HCT116 (cell line): ENCODE measurements around the gene LRCH3. TPM values are rescaled to one million over a fixed set of nuclear protein-coding genes. Genes with fewer than 3 reads are reported as not detected.

Experiments
- ATAC-seq: fragments of 200-7000 bp; cut with Tn5 transposase; 2 replicates; pipeline ENCODE4 v1.9.1; 2020; ENCODE audit warnings: mild to moderate bottlenecking, moderate library complexity
- BruUV-seq: library from RNA; stranded (reverse); fragments of 400-500 nt; replicated peaks from 2 replicates; lab custom pipeline; 2021; lab: Mats Ljungman, UMichigan
- CTCF ChIA-PET: fragments of 300-600 bp; sonication (Branson Sonifier 250); formaldehyde crosslinking; loops from one replicate; lab custom pipeline; 2021; ENCODE audit warnings: antibody characterized with exemption; lab: Charles Lee
- POLR2A ChIA-PET: fragments of 300-600, 350-600 bp; sonication (Branson Sonifier 250); formaldehyde crosslinking; loops from one replicate; lab custom pipeline; 2021; ENCODE audit warnings: antibody characterized with exemption; lab: Charles Lee
- RAD21 ChIA-PET, 2 experiments: fragments of 300-600 bp; sonication (Branson Sonifier 250); formaldehyde crosslinking; loops; one replicate each; lab custom pipeline; 2023; ENCODE audit warnings: low total read pairs in 2 of 2; ENCODE audit not compliant: uncharacterized antibody in 2 of 2, unreplicated experiment in 2 of 2, low non-redundant PET in 1 of 2; lab: Charles Lee
- DNase-seq: peaks from one replicate; pipeline ENCODE4 v3.0.0-alpha.2; 2010; ENCODE audit warnings: low read depth, low spot score
- H2AFZ ChIP-seq: fragments of 200-600 bp; shearing (Covaris generic), sonication (generic); 2 replicates; pipeline ENCODE4 v1.6.1; 2017; ENCODE audit warnings: low read depth, mixed run types, mixed read lengths, antibody characterized with exemption, low read length; ENCODE audit not compliant: poor library complexity, severe bottlenecking
- H3K27ac ChIP-seq: 2 replicates; pipeline ENCODE4 v1.5.1; 2012; ENCODE audit warnings: low read depth, low read length
- H3K27me3 ChIP-seq: fragments of 200-600 bp; sonication (generic); 2 replicates; pipeline ENCODE4 v1.6.1; 2016; ENCODE audit warnings: mixed run types, low read length, mixed read lengths; ENCODE audit not compliant: insufficient read depth
- H3K36me3 ChIP-seq, 2 experiments: fragments of 200-500 bp in 1 of 2; fragments of 200-600 bp in 1 of 2; sonication (Bioruptor generic) in 1 of 2; sonication (generic) in 1 of 2; 2 replicates each; pipeline versions ENCODE4 v1.5.1 to v1.6.1; 2014 to 2016; ENCODE audit warnings: low read length in 2 of 2, inconsistent platforms in 1 of 2, mixed read lengths in 1 of 2, mixed run types in 1 of 2; ENCODE audit not compliant: insufficient read depth in 2 of 2, control insufficient read depth in 1 of 2
- H3K4me1 ChIP-seq, 2 experiments: fragments of 200-600 bp in 1 of 2; sonication (generic) in 1 of 2; 2 replicates each; pipeline versions ENCODE4 v1.5.1 to v1.6.1; 2012 to 2017; ENCODE audit warnings: low read length in 2 of 2, inconsistent platforms in 1 of 2, mild to moderate bottlenecking in 1 of 2, mixed read lengths in 1 of 2, mixed run types in 1 of 2, moderate library complexity in 1 of 2; ENCODE audit not compliant: insufficient read depth in 2 of 2, control insufficient read depth in 1 of 2
- H3K4me2 ChIP-seq: fragments of 200-600 bp; sonication (generic); 2 replicates; pipeline ENCODE4 v1.6.1; 2017; ENCODE audit warnings: mixed run types, low read length, mixed read lengths
- H3K4me3 ChIP-seq, 2 experiments: fragments of 200-600 bp in 1 of 2; sonication (generic) in 1 of 2; replicated peaks in 1 of 2; 2 replicates each; pipeline ENCODE4 v1.5.1; 2011 to 2016; ENCODE audit warnings: low read length in 2 of 2, control low read depth in 1 of 2, low read depth in 1 of 2, mild to moderate bottlenecking in 1 of 2, mixed read lengths in 1 of 2, mixed run types in 1 of 2
- H3K79me2 ChIP-seq: fragments of 200-600 bp; sonication (generic); 2 replicates; pipeline ENCODE4 v1.6.1; 2017; ENCODE audit warnings: mild to moderate bottlenecking, mixed run types, low read length, moderate library complexity, mixed read lengths; ENCODE audit not compliant: insufficient read depth
- H3K9ac ChIP-seq: fragments of 200-600 bp; sonication (generic); 2 replicates; pipeline ENCODE4 v1.6.1; 2016; ENCODE audit warnings: low read length, mixed read lengths
- H3K9me2 ChIP-seq: fragments of 200-600 bp; sonication (generic), shearing (Covaris generic); 2 replicates; pipeline ENCODE4 v1.6.1; 2017; ENCODE audit warnings: mixed run types, mild to moderate bottlenecking, moderate library complexity; ENCODE audit not compliant: insufficient read depth
- H3K9me3 ChIP-seq, 2 experiments: fragments of 200-500 bp in 1 of 2; fragments of 200-600 bp in 1 of 2; sonication (Bioruptor generic) in 1 of 2; sonication (generic) in 1 of 2; 2 replicates each; pipeline ENCODE4 v1.6.1; 2014 to 2017; ENCODE audit warnings: low read length in 2 of 2, mixed read lengths in 2 of 2, inconsistent platforms in 1 of 2, low read depth in 1 of 2, mild to moderate bottlenecking in 1 of 2, mixed run types in 1 of 2, moderate library complexity in 1 of 2; ENCODE audit not compliant: control insufficient read depth in 1 of 2, insufficient read depth in 1 of 2
- H4K20me1 ChIP-seq: fragments of 200-600 bp; sonication (generic), shearing (Covaris generic); 2 replicates; pipeline ENCODE4 v1.6.1; 2017; ENCODE audit warnings: mixed run types, mild to moderate bottlenecking, moderate library complexity; ENCODE audit not compliant: insufficient read depth
- EZH2 ChIP-seq: fragments of 200-600 bp; sonication (generic); IDR thresholded peaks from 2 replicates; pipeline ENCODE4 v1.6.1; 2017; ENCODE audit warnings: antibody characterized with exemption, mixed run types
- FOSL1 ChIP-seq: IDR thresholded peaks from 2 replicates; pipeline ENCODE4 v1.6.1; 2012; ENCODE audit warnings: low read depth
- POLR2A ChIP-seq: IDR thresholded peaks from 2 replicates; pipeline ENCODE4 v1.7.0; 2011; ENCODE audit warnings: borderline replicate concordance; ENCODE audit not compliant: insufficient read depth, insufficient read length; ENCODE audit errors: extremely low read depth
- RAD21 ChIP-seq: IDR thresholded peaks from 2 replicates; pipeline ENCODE4 v1.6.1; 2012; ENCODE audit warnings: low read depth, mild to moderate bottlenecking
- SIN3A ChIP-seq: IDR thresholded peaks from 2 replicates; pipeline ENCODE4 v1.6.1; 2012; ENCODE audit warnings: low read depth
- YY1 ChIP-seq: IDR thresholded peaks from 2 replicates; pipeline ENCODE4 v1.6.1; 2011; ENCODE audit warnings: low read length, low read depth, moderate library complexity, mild to moderate bottlenecking; ENCODE audit not compliant: insufficient replicate concordance; ENCODE audit errors: extremely low read depth
- ZFX ChIP-seq: fragments of 450-650 bp; IDR thresholded peaks from 2 replicates; pipeline ENCODE4 v1.6.1; 2017
- intact Hi-C: fragments of 100-400 bp; cut with micrococcal nuclease; formaldehyde crosslinking; loops from 2 replicates; pipeline ENCODE4 v1.10.0; 2022
- total RNA-seq: library from RNA; stranded (reverse); gene quantifications from one replicate; pipeline ENCODE4 v1.2.1, GENCODE V29; 2021; ENCODE audit not compliant: unreplicated experiment
- TF ChIP-seq, protein P1 (sequence below): IDR thresholded peaks from 2 replicates; pipeline ENCODE4 v1.6.1; 2011; ENCODE audit warnings: mild to moderate bottlenecking, low read length, moderate library complexity; ENCODE audit not compliant: insufficient replicate concordance; ENCODE audit errors: extremely low read depth
- TF ChIP-seq, protein P2 (sequence below): IDR thresholded peaks from 2 replicates; pipeline ENCODE4 v1.6.1; 2012; ENCODE audit warnings: low read depth

Gene LRCH3
- total RNA-seq, 1 experiment from 2014 or later: 38.1 TPM

DNA sequence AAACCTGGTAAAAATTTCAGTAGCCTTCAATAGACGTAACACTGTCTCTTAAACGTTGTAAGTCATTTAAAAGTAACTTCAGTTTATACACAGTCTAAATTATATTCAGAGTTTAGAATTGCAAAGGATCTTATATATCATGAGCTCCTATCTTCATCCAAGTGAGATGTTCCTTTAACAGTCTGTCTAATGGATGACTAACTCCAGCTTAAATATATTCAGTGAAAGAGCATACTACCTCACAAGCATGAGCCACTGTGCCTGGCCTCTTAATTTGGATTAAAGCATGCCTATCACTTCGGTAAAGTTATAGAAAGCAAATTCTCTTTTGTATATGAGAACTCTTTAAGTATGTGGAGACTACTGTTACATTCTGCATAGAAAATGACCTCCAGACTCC, 34.4 kb upstream of the LRCH3 start (continued):
- TF ChIP-seq, protein P1, sequence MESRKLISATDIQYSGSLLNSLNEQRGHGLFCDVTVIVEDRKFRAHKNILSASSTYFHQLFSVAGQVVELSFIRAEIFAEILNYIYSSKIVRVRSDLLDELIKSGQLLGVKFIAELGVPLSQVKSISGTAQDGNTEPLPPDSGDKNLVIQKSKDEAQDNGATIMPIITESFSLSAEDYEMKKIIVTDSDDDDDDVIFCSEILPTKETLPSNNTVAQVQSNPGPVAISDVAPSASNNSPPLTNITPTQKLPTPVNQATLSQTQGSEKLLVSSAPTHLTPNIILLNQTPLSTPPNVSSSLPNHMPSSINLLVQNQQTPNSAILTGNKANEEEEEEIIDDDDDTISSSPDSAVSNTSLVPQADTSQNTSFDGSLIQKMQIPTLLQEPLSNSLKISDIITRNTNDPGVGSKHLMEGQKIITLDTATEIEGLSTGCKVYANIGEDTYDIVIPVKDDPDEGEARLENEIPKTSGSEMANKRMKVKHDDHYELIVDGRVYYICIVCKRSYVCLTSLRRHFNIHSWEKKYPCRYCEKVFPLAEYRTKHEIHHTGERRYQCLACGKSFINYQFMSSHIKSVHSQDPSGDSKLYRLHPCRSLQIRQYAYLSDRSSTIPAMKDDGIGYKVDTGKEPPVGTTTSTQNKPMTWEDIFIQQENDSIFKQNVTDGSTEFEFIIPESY: no peak
- TF ChIP-seq, protein P2, sequence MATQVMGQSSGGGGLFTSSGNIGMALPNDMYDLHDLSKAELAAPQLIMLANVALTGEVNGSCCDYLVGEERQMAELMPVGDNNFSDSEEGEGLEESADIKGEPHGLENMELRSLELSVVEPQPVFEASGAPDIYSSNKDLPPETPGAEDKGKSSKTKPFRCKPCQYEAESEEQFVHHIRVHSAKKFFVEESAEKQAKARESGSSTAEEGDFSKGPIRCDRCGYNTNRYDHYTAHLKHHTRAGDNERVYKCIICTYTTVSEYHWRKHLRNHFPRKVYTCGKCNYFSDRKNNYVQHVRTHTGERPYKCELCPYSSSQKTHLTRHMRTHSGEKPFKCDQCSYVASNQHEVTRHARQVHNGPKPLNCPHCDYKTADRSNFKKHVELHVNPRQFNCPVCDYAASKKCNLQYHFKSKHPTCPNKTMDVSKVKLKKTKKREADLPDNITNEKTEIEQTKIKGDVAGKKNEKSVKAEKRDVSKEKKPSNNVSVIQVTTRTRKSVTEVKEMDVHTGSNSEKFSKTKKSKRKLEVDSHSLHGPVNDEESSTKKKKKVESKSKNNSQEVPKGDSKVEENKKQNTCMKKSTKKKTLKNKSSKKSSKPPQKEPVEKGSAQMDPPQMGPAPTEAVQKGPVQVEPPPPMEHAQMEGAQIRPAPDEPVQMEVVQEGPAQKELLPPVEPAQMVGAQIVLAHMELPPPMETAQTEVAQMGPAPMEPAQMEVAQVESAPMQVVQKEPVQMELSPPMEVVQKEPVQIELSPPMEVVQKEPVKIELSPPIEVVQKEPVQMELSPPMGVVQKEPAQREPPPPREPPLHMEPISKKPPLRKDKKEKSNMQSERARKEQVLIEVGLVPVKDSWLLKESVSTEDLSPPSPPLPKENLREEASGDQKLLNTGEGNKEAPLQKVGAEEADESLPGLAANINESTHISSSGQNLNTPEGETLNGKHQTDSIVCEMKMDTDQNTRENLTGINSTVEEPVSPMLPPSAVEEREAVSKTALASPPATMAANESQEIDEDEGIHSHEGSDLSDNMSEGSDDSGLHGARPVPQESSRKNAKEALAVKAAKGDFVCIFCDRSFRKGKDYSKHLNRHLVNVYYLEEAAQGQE: no peak
- TF ChIP-seq RAD21 (no peak), ZFX (no peak), POLR2A (no peak), EZH2 (no peak), YY1 (no peak), FOSL1 (no peak)

GRCh38 chr3:197758512-197758911, 32.5 kb upstream of the LRCH3 start:
- no peak for DNase-seq
- Histone ChIP-seq H3K36me3 (peaks cover 8 to 31% of the 10 kb centered on the region in 2 experiments), H3K9ac (no peak overlapping the region), H3K4me1 (peaks cover 0 to 23% of the 10 kb centered on the region in 2 experiments), H3K4me2 (no peak overlapping the region), H3K4me3 (no peak overlapping the region), H4K20me1 (no peaks in the 10 kb centered on the region), H2AFZ (no peak overlapping the region), H3K27ac (no peak overlapping the region), H3K9me3 (no peaks in the 10 kb centered on the region), H3K27me3 (no peaks in the 10 kb centered on the region), H3K79me2 (peaks cover 83% of the 10 kb centered on the region), H3K9me2 (no peaks in the 10 kb centered on the region)
- no peak for ATAC-seq
- RAD21 ChIA-PET: no interaction called here
- no peak for TF ChIP-seq RAD21
- TF ChIP-seq SIN3A: no peak
- CTCF ChIA-PET: no interaction called here
- intact Hi-C loops: no loop called here
- POLR2A ChIA-PET: no interaction called here
- BruUV-seq: no TSS peak
